Globus pallidus (tissue), 1 donor: ENCODE measurements around the gene MCM9.

ENCODE experiments used
- DNase-seq: peaks from one replicate; pipeline ENCODE4 v3.0.0-alpha.2; 2015; ENCODE audit warnings: low spot score

The MCM9 gene

DNA sequence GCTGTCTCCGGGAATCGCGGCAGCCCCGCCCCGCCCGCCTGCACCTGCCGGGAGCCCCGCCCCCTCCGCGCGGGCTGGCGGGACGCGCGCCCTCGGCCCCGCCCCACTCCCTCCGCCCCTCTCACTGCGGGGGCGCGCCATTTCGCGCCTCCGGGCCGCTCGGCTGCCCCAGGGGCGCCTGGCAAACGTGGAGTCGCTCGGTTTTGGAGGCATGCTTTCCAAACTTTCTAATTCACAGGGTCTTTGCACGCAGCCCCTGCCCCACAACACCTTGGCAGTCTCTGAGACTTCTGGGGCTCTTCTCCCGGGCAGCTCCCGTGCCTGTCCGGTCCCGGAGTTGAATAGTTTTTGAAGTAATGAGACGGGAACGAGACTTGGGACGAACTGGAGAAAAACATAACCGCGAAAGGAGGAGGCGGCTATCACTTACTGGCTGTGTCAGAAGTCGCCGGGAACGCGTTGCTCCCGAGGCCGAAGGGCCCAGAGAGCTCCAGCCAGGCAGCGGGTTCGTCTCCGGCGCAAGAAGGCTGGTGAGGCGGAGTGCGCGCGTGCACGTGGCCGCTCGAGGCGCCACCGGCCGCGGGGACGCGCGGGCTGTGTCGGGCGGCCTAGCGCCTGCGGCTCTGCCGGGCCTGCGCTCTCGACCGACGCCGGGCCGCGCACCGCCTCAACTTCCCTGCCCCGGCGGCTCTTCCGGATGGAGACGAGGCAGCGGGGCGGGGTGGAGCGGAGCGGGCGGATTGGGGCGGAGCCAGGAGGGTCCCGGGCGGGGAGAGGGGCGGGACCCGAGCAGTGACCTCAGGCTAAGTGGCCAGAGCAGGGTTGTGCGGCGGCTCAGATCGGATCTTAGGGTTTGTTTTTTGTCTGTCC, at the start of gene MCM9:
TSS of gene MCM9 (minus strand) at position 699 of the 870 bp plus-strand sequence. CDS start 3,436 bp downstream, outside the sequence.
- DNase-seq: peak; percentile 90

DNA sequence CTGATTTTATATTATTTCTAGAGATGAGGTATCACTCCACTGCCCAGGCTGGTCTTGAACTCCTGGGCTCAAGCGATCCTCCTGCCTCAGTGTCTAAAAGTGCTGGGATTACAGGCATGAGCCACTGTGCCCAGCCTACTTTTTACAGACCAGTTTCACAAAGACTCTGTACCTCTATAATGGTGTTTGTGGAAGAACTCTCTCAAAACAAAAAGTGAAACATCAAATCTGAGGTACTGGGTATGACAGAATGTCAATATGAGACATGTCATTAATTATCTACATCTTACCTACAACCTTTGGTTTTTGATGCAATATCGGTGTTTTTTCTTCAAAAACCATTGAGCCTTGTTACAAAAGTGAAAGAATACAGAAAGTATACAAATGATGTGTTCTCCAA, 49.4 kb upstream of the MCM9 start:
- DNase-seq: no peak

DNA sequence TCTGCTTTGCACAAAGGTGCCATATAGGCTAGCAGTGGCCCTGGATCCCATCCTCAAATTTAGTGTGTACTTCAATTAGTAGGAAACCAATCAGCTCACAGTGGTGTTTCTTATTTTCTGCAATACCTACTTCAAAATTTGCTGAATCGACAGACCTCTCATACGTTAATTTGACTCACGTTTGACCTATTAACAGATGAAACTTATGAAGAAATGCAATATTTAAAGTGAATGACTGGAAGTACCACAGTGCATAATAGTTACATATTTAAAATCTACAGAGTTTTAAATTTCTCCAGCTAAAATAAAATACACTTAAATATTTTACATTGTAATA, 47.6 kb upstream of the MCM9 start:
- no peak for DNase-seq

DNA sequence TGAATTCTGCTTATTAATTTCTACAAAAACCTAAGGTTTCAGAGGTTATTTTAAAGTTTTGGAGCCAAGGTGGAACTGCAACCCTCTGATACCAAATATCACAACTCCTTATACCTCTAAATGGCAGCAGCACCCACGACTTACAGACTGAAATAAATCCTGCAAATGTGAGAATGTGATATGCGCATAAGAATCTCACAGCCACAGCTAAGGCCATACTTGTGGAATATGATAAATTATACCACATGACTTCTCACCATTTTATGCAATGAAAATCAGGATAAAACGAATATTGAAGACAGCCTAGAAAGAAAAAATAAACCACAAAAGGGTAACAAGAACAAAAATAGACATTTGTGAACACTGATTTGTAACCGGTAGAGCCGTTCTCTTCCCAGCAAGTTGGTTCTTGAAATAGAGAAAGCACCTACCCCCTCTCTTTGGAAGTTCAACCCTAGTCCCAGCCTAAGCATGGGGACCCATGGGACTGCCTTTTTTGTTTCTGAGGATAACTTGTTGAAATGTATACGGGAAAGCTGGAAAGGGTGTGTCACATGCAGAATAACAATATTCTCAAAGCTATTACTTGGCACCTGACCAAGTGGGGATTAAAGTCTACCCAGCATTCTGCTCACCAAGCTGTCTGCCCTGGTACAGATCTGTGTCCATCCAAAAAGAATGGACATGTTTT, 47.1 kb upstream of the MCM9 start:
- no peak for DNase-seq

DNA sequence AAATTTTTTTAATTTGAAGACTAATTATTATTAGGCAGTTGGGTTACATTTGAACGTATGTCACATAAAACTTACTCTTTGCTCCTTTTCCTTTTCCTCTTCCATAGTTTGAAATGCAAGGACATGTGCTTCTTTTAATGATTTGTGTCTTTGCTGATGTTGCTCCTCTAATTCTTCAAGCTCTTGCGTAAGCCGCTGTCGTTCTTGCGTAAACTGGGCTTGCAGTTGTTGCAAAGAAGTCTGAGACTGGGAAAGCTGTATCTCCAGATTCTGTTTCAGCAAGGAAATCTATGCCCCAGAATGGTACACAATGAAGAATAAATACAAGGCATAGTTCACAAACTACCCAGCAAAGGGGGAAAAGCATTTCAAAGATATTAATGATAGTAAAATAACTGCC, 45.1 kb upstream of the MCM9 start:
- no peak for DNase-seq

DNA sequence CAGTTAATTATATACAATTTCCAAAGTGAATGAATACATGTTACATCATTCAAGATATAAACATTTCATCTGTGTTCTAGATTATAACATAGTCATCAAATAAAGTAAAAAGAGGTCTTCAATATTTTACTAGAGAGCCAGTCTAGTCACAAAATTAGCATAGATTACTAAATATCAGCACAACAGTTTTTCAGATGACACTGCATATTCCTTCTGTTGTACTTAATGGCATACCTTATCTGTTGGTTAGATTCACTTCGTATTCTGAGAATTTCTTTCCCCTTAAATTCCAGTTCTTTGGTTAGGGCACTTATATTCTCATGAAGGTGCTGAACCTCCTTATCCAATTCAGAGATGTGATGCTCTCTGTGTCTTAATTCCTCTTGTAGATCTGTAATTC, 39.8 kb upstream of the MCM9 start:
- no peak for DNase-seq

DNA sequence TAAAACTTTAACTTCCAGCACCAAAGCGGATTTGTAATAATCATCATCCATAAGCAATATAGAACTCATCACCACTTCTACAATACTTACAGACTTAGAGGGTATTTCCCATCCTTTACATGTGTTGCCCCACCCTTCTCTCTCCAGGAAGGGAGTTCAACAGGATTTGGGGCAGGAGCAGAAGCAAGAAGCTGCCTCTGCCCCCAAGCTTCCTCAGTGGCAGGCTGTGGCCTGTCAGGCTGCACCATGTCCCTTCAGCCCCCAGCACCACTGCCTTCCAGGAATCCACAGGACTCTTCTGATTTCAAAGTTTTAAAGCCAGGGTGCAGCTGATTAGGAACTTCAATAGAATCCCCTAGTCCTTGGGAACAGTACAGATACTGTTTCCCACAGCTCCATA, 36.7 kb upstream of the MCM9 start:
- no peak for DNase-seq

DNA sequence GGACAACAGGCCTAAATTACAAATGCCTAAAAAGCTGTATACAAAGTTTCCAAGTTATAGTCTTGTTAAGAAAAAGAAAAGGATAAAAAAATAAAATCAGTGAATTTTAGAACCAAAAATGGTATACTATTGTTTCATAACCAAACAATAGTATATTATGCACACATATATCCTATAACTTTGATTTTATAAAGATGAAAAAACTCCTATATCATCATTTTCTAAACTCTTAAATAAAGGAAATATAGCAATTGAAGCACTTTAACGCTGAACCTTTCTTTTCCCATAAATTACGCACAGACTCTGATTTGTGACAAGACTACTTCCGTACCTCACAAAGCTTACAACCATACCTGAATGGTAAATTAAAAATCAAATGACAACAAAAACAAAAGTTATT, 35.9 kb upstream of the MCM9 start:
- no peak for DNase-seq

DNA sequence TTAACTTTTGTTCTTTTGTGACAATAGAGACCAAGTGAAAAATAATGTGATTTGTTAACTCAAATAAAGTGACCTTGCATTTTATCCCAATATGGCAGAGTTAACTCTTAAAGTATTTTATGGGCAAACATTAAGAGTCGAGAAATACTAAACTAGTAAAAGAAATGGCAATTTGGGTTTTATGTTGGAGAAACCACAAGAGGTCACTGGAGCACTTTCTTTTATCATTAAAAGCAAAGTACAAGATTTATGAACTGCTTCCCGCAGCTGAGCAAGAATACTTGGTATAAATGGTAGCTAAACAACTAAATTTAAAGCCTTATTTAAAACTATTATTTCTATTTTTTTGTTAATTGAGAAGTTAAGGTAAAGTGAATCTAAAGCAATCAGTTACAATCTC, 33.5 kb upstream of the MCM9 start:
- peak; percentile 42 for DNase-seq

DNA sequence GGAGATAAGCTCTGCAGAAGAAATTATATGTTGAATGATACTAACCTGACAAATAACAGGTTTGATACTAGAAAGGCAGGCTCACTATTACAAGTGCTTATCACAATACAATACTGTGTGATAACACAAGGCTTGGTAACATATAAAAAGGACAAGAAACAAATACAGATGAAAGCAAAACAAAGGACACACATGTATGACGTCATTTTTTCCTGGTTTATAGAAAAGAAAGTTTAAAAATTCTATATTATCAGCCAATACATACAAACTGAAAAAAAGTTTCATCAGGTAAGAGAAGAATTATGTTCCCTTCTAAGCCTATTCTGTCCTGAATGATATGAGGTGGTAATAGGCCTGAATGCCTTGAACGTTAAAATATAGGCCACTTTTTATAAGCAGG, 32.3 kb upstream of the MCM9 start:
- DNase-seq: no peak

DNA sequence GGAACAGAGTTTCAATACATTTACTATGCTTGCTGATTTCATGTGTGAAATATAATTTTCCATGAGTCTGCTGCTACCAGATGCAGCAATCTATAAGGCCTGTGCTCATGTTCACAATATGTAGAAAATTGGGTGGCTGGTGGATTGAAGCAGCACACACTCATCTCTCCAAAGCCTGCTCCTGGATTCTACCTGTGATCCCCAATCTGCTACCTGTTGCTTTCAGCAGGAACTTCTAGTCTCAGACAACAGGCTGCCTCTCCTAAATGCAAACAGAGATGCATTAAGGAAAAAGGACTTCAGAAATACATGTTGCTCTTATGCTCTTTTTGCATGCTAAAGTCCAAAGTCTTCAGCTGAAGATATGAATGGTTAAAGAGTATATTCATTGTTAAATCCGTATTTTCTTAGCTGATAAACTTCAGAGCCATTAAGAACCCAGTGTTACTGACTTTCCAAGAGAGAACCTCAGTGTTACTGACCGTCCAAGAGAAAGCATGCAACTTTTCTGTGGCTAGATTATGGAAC, 30.9 kb upstream of the MCM9 start:
- DNase-seq: no peak

DNA sequence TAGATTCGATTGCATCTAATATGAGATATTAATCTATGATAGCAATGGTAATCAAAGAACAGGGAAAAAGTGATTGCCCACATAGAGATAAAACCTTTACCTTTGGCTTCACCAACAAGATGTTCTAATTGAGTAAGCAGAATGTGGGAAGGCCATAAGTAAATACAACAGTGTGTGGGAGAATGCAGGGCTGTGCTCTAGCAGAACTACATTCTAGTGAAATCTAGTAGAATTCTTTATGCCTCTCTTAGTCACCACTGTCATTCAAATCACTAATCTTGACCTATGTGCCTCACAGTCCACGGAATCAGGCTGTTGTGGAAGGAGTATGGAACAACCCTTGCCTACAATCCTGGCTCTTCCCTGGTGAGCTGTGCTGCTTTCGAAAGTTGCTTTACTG, 30.4 kb upstream of the MCM9 start:
- no peak for DNase-seq

DNA sequence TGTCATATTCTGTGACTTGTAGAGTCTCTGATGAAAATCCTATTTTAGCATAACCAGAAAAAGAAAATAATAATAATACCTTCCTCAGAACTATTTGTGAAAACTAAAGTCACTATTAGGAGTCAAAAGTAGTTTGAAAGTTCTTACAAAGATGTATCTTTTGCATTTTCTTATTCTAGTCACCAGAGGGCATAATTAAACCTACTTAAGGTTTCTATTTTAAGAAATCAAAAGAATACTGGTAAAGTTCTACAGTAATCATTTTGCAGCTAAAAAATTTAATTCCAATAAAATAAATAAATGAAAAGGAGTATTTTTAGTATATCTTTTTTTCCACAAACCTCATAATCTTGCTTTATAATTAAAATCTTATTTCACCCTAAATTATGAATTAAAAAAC, 28.0 kb upstream of the MCM9 start:
- DNase-seq: no peak

DNA sequence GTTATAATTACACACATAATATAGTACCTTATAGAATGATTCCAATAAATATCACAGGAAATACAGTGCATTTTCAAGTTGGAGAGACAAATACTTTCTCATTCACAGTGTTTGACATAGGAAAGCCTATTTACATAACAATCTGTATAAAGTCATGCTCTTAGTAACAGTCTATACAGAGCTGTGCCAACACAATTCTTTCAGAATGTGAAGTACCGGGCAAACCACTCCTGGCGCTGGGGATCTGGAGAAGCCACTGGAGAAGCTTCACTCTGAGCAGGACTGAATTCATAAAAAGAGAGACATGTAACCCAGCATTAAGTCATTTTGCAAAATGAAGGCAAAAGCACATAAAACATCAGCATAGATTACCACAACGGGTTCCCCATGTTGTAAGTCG, 24.9 kb upstream of the MCM9 start:
- no peak for DNase-seq

DNA sequence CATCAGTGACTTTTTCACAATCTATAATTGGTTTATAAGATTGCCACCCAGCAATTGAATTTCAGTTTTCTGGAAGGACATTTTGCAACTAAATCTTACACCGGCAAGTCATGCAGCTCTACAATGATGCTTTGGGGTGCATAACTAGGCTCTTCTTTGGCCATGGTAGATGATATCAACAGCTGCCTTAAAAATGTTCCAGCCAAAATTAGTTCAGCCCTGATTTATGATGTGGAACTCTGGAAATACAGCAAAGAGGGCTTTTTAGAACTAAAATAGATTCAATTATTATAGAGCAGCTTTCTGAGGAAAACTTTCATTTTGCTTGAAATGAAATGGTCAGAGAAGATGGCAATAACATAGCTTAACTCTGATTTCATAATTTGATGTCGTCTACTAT, 18.4 kb upstream of the MCM9 start:
- no peak for DNase-seq

DNA sequence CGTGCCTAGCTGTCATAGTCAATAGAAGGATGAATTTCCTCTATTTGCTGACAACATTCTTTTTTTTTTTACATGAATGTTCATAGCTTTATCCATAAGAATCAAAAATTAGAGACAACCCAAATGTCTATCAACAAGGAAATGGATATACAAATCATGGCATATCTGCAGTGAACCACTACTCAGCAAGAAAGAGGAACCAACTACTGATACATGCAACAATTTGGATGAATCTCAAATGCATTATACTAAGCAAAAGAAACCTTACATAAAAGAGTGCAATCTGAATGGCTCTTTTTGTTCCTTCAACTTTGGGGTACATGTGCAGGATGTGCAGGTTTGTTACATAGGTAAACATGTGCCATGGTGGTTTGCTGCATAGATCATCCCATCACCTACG, 17.7 kb upstream of the MCM9 start:
- DNase-seq: no peak

DNA sequence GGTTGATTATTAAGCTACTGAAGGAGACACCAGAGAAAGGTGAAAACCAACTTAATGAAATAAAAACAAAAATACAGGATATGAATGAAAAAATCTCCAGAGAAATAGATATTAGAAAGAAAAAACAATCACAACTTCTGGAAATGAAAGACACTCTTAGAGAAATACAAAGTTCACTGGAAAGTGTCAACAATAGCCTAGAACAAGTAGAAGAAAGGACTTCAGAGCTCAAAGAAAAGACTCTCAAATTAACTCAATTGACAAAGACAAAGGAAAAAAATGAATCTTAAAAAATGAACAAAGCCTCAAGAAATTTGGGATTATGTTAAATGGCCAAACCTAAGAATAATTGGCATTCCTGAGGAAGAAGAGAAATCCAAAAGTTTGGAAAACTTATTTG, 10.3 kb upstream of the MCM9 start:
- DNase-seq: no peak

DNA sequence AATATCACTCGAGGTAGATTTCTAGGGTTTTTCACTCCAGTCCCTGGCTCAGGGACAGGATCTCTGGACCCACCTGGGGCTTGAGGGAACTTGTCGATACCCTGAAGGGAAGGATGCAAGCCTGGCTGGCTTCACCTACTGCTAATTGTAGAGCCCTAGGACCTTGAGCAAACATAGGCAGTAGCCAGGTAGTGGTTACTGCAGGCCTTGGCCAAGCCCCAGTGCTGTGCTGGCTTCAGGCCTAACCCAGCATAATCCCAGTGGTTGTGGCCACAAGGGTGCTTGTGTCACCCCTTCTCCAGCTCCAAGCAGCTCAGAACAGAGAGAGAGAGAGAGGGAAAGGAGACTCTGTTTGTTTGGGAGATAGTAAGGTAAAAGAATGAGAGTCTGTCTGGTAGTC, 5.8 kb upstream of the MCM9 start:
- DNase-seq: no peak

DNA sequence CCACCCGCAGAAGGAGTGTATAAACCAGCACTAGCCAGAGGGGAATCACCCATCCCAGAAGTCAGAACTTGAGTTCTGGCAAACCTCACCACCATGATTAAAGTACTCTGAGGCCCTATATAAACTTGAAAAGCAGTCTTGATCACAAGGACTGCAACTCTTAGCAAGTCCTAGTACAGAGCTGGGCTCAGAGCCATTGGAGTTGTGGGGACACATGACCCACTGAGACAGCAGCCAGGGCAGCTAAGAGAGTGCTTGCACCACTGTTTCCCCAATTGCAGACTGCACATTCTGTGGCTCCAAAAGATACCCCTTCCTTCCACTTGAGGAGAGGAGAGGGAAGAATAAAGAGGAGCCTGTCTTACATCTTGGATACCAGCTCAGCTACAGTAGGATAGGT, 4.7 kb upstream of the MCM9 start:
- peak; percentile 29 for DNase-seq

DNA sequence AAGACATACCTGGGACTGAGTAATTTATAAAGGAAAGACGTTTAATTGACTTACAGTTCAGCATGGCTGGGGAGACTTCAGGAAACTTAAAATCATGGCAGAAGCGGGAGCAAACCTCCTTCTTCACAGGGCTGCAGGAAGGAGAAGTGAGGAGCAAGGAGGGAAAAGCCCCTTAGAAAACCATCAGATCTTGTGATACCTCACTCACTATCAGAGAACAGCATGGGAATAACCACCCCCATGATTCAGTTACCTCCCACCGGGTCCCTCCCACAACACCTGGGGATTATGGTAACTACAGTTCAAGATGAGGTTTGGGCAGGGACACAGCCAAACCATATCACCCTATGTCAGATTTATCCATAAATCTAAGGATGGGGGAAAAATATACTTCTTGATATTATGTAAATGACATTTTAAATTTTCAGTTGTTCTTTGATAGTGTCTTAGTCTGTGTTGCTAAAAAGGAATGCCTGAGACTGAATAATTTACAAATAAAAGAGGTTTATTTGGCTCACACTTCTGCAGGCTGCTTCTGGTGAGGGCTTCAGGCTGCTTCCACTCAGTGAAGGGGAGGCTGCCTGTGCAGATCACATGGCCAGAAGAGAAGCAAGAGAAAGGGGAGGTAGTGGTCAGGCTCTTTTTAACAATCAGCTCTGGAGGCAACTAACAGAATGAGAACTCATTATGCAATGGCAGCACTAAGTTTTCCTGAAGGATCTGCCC, 1.2 kb upstream of the MCM9 start:
- no peak for DNase-seq

DNA sequence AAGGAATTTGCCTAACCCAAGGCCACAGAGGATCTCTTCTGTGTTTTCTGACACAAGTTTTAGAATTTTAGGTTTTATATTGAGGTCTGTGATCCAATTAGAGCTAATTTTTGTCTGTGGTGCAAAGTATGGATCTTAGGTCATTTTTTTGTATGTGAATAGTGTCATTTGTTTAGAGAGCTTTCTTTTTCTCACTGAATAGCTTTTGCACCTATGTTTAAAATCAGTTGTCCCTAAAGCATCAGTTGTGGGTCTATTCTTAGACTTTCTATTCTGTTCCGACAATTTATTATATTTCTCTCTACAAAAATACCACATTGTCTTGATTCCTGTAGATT, 341 bp upstream of the MCM9 start:
- DNase-seq: no peak

DNA sequence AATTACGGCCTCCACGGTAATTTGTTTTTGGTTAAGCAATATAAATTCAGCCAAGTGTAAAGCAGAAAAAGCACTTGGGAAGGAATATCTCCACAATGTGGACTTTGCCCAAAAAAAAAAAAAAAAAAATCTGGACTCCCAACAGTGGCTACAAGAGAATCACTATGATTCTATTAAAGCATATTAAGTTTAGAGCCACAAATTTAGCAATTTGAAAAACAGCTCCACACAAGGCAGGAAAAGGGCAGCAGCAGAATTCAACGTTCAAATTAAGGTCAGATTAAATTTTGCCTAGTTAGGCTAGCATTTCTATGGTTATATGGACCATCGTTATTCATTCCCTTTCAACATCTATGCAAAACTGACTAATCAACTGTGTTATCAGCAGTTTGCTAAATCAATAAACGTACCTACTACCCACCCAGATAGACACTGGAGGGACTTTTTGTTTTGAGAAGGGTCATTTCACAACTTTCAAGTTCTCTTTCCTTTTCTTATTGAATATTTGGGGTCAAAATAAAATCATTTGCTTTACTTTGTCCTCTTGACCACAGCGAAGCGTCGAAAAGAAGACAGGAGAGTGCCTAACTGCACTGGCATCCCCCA, 1.0 kb downstream of the MCM9 start:
- no peak for DNase-seq

DNA sequence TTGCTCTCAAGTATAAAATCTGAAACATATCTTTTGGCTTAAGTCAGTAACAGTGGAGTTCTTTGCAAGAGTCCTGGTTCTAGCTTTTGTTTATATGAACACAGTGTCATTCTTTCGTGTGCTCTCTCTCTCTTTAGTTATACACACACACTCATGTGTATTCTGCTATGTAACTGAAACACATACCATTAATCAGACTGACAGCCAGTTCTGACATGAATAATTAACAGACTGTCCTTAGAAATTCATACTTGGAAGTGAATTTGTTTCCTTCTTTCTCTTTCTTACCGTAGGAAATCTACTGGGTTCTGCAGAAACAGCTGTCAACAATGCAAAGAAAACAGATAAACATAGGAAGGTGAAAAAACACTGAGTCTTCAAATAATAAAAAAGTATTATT, 2.5 kb downstream of the MCM9 start:
- no peak for DNase-seq
